Measurements from ENCODE around the gene FGGY.
A peak's percentile ranks its signal among the peaks of the same experiment; 100 is the strongest.

FGGY gene

GRCh38 chr1:59473831-59474230 is 176.9 kb downstream of the FGGY start:
- H3K27me3 ChIP-seq (ENCODE audit: insufficient read depth, low read length, poor library complexity): no peaks in the 10 kb centered on the region
- no peaks in the 10 kb centered on the region for H3K9me3 ChIP-seq (ENCODE audit: insufficient read depth, low read length, severe bottlenecking)
- H3K79me2 ChIP-seq (ENCODE audit: insufficient read depth, low read length): no peaks in the 10 kb centered on the region
- H4K20me1 ChIP-seq (ENCODE audit: insufficient read depth, low read length): no peaks in the 10 kb centered on the region
- no peak for DNase-seq
- H2AFZ ChIP-seq (ENCODE audit: low read depth, low read length): no peak overlapping the region
- peaks cover 28% of the 10 kb centered on the region for H3K4me1 ChIP-seq (ENCODE audit: insufficient read depth, low read length)
- no peak overlapping the region for H3K4me3 ChIP-seq (ENCODE audit: low read depth in 1 of 2, low read length in 2 of 2)
- no peaks in the 10 kb centered on the region for H3K36me3 ChIP-seq (ENCODE audit: insufficient read depth, low read length)
- no peak overlapping the region for H3K9ac ChIP-seq (ENCODE audit: low read depth, low read length)
- H3K27ac ChIP-seq (ENCODE audit: low read length): no peak overlapping the region
- ATAC-seq (ENCODE audit: insufficient read depth, low read depth): no peak
- no peak overlapping the region for H3K4me2 ChIP-seq (ENCODE audit: insufficient read depth, low read length)
- TF ChIP-seq EZH2 (IDR thresholded peaks at IDR 0.05; ENCODE audit: borderline replicate concordance, low read depth, low read length, severe bottlenecking): no peak
- TF ChIP-seq, protein P1, sequence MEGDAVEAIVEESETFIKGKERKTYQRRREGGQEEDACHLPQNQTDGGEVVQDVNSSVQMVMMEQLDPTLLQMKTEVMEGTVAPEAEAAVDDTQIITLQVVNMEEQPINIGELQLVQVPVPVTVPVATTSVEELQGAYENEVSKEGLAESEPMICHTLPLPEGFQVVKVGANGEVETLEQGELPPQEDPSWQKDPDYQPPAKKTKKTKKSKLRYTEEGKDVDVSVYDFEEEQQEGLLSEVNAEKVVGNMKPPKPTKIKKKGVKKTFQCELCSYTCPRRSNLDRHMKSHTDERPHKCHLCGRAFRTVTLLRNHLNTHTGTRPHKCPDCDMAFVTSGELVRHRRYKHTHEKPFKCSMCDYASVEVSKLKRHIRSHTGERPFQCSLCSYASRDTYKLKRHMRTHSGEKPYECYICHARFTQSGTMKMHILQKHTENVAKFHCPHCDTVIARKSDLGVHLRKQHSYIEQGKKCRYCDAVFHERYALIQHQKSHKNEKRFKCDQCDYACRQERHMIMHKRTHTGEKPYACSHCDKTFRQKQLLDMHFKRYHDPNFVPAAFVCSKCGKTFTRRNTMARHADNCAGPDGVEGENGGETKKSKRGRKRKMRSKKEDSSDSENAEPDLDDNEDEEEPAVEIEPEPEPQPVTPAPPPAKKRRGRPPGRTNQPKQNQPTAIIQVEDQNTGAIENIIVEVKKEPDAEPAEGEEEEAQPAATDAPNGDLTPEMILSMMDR (IDR thresholded peaks at IDR 0.05; ENCODE audit: borderline replicate concordance, extremely low read depth, low read length, poor library complexity, severe bottlenecking): no peak

- H3K4me2 ChIP-seq (ENCODE audit: insufficient read depth, low read length): no peak overlapping the region
- no peak for DNase-seq
- no peaks in the 10 kb centered on the region for H3K36me3 ChIP-seq (ENCODE audit: insufficient read depth, low read length)
- peaks cover 30% of the 10 kb centered on the region for H3K4me1 ChIP-seq (ENCODE audit: insufficient read depth, low read length)
- no peak overlapping the region for H3K9ac ChIP-seq (ENCODE audit: low read depth, low read length)
- no peak overlapping the region for H3K4me3 ChIP-seq (ENCODE audit: low read depth in 1 of 2, low read length in 2 of 2)
- no peak overlapping the region for H2AFZ ChIP-seq (ENCODE audit: low read depth, low read length)
- H3K79me2 ChIP-seq (ENCODE audit: insufficient read depth, low read length): no peaks in the 10 kb centered on the region
- no peak for TF ChIP-seq EZH2 (IDR thresholded peaks at IDR 0.05; ENCODE audit: borderline replicate concordance, low read depth, low read length, severe bottlenecking)
- TF ChIP-seq, protein P1 (IDR thresholded peaks at IDR 0.05; ENCODE audit: borderline replicate concordance, extremely low read depth, low read length, poor library complexity, severe bottlenecking): no peak
- ATAC-seq (ENCODE audit: insufficient read depth, low read depth): no peak
- no peaks in the 10 kb centered on the region for H4K20me1 ChIP-seq (ENCODE audit: insufficient read depth, low read length)
- H3K27ac ChIP-seq (ENCODE audit: low read length): no peak overlapping the region
- no peaks in the 10 kb centered on the region for H3K27me3 ChIP-seq (ENCODE audit: insufficient read depth, low read length, poor library complexity)
- no peaks in the 10 kb centered on the region for H3K9me3 ChIP-seq (ENCODE audit: insufficient read depth, low read length, severe bottlenecking)
These were observed 177.6 kb downstream of the FGGY start for GRCh38 chr1:59474496-59474895.

- Histone ChIP-seq H3K27ac (ENCODE audit: low read length) (no peak overlapping the region), H3K79me2 (ENCODE audit: insufficient read depth, low read length) (no peaks in the 10 kb centered on the region), H2AFZ (ENCODE audit: low read depth, low read length) (no peak overlapping the region), H3K4me1 (ENCODE audit: insufficient read depth, low read length) (peaks cover 30% of the 10 kb centered on the region), H3K36me3 (ENCODE audit: insufficient read depth, low read length) (no peaks in the 10 kb centered on the region), H3K4me3 (ENCODE audit: low read depth in 1 of 2, low read length in 2 of 2) (no peak overlapping the region), H3K27me3 (ENCODE audit: insufficient read depth, low read length, poor library complexity) (no peaks in the 10 kb centered on the region), H3K9ac (ENCODE audit: low read depth, low read length) (no peak overlapping the region), H3K9me3 (ENCODE audit: insufficient read depth, low read length, severe bottlenecking) (no peaks in the 10 kb centered on the region), H3K4me2 (ENCODE audit: insufficient read depth, low read length) (no peak overlapping the region), H4K20me1 (ENCODE audit: insufficient read depth, low read length) (no peaks in the 10 kb centered on the region)
- TF ChIP-seq, protein P1 (IDR thresholded peaks at IDR 0.05; ENCODE audit: borderline replicate concordance, extremely low read depth, low read length, poor library complexity, severe bottlenecking): no peak
- TF ChIP-seq EZH2 (IDR thresholded peaks at IDR 0.05; ENCODE audit: borderline replicate concordance, low read depth, low read length, severe bottlenecking): no peak
- no peak for DNase-seq
- ATAC-seq (ENCODE audit: insufficient read depth, low read depth): no peak
These were observed 178.8 kb downstream of the FGGY start for GRCh38 chr1:59475737-59476136.

DNA sequence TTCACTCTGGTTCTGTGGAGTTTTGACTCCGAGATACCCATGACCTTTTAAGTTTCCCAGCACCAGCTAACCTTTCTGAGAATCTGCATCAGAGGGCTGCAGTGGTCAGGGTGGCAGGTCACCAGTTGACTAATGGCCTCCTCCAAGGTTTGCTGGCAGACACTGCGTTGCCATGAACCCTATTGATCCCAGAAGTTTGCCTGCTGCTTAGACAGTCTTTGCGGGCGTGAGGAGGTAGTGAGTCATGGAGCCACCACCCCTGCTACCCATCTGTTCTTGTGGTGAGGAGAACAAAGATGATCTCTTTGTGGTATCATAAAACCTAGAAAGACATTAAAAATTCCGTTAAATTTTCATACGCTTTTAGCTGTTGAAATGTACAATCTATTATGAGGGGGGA is 180.4 kb downstream of the FGGY start:
- H3K4me1 ChIP-seq (ENCODE audit: insufficient read depth, low read length): peaks cover 30% of the 10 kb centered on the region
- H3K36me3 ChIP-seq (ENCODE audit: insufficient read depth, low read length): no peaks in the 10 kb centered on the region
- DNase-seq (peak; percentile 86), ATAC-seq (ENCODE audit: insufficient read depth, low read depth) (peak; percentile 98)
- peak overlapping the region; percentile 23; the same call in 1 of the 2 replicates for H3K9ac ChIP-seq (ENCODE audit: low read depth, low read length)
- H3K79me2 ChIP-seq (ENCODE audit: insufficient read depth, low read length): no peaks in the 10 kb centered on the region
- peak overlapping the region; percentile 77 for H3K27ac ChIP-seq (ENCODE audit: low read length)
- no peak overlapping the region for H3K4me3 ChIP-seq (ENCODE audit: low read depth in 1 of 2, low read length in 2 of 2)
- H4K20me1 ChIP-seq (ENCODE audit: insufficient read depth, low read length): no peaks in the 10 kb centered on the region
- H3K9me3 ChIP-seq (ENCODE audit: insufficient read depth, low read length, severe bottlenecking): no peaks in the 10 kb centered on the region
- no peaks in the 10 kb centered on the region for H3K27me3 ChIP-seq (ENCODE audit: insufficient read depth, low read length, poor library complexity)
- no peak for TF ChIP-seq EZH2 (IDR thresholded peaks at IDR 0.05; ENCODE audit: borderline replicate concordance, low read depth, low read length, severe bottlenecking)
- TF ChIP-seq, protein P1 (IDR thresholded peaks at IDR 0.05; ENCODE audit: borderline replicate concordance, extremely low read depth, low read length, poor library complexity, severe bottlenecking): no peak
- peak overlapping the region; percentile 51 for H3K4me2 ChIP-seq (ENCODE audit: insufficient read depth, low read length)
- H2AFZ ChIP-seq (ENCODE audit: low read depth, low read length): no peak overlapping the region

Data from DND-41 (cell line).